CD4-positive, CD25-positive, alpha-beta regulatory T cell (primary cell): Measurements from ENCODE around the gene PPHLN1. TPM values are rescaled to one million over a fixed set of nuclear protein-coding genes. Genes with fewer than 3 reads are reported as not detected.

ENCODE experiments used
- ATAC-seq, 2 donors: fragments of 150-1000 bp; cut with Tn5 transposase; one replicate each; pipeline ENCODE4 v1.10.0; 2021; ENCODE audit warnings: low read depth in 2 of 2, moderate number of reproducible peaks in 2 of 2, moderate library complexity in 1 of 2
- DNase-seq, 3 donors: peaks; one replicate each; pipeline versions ENCODE4 v3.0.0 to v3.0.0-alpha.2; 2012 to 2022; ENCODE audit warnings: mixed read lengths in 1 of 3
- H3K27ac ChIP-seq: one replicate; pipeline ENCODE4 v1.7.0; 2013; ENCODE audit warnings: mild to moderate bottlenecking, low read length; ENCODE audit not compliant: insufficient read depth, poor library complexity, severe bottlenecking
- H3K27me3 ChIP-seq: one replicate; pipeline ENCODE4 v1.7.0; 2013; ENCODE audit warnings: low read length; ENCODE audit not compliant: control insufficient read depth, insufficient read depth
- H3K36me3 ChIP-seq: one replicate; pipeline ENCODE4 v1.7.0; 2013; ENCODE audit warnings: mild to moderate bottlenecking, low read length, moderate library complexity; ENCODE audit not compliant: control insufficient read depth, insufficient read depth
- H3K4me1 ChIP-seq: 2 replicates; pipeline ENCODE4 v1.7.0; 2013; ENCODE audit warnings: mild to moderate bottlenecking, low read length; ENCODE audit not compliant: insufficient read depth, control insufficient read depth, poor library complexity, severe bottlenecking
- H3K4me3 ChIP-seq: one replicate; pipeline ENCODE4 v1.7.0; 2013; ENCODE audit warnings: low read depth, mild to moderate bottlenecking, low read length, moderate library complexity
- H3K9me3 ChIP-seq, 2 experiments: 1 replicate in 1 of 2; 2 replicates in 1 of 2; pipeline ENCODE4 v1.7.0; 2013; ENCODE audit warnings: low read length in 2 of 2, mild to moderate bottlenecking in 1 of 2, moderate library complexity in 1 of 2; ENCODE audit not compliant: control insufficient read depth in 2 of 2
- H3K27ac Mint-ChIP-seq, 3 donors: one replicate each; pipeline ENCODE4 v1.8.0; 2020 to 2022; ENCODE audit warnings: mild to moderate bottlenecking in 3 of 3, mixed read lengths in 3 of 3, moderate library complexity in 2 of 3
- H3K27me3 Mint-ChIP-seq: one replicate; pipeline ENCODE4 v1.8.0; 2022; ENCODE audit warnings: mild to moderate bottlenecking, mixed read lengths
- H3K36me3 Mint-ChIP-seq: one replicate; pipeline ENCODE4 v1.8.0; 2020; ENCODE audit warnings: mixed read lengths
- H3K4me1 Mint-ChIP-seq, 4 donors: one replicate each; pipeline ENCODE4 v1.8.0; 2020 to 2022; ENCODE audit warnings: mixed read lengths in 4 of 4, mild to moderate bottlenecking in 1 of 4
- H3K4me3 Mint-ChIP-seq, 4 donors: one replicate each; pipeline ENCODE4 v1.8.0; 2020 to 2022; ENCODE audit warnings: mild to moderate bottlenecking in 4 of 4, mixed read lengths in 4 of 4, moderate library complexity in 3 of 4
- H3K9me3 Mint-ChIP-seq, 7 donors: one replicate each; pipeline ENCODE4 v1.8.0; 2020 to 2022; ENCODE audit warnings: mixed read lengths in 7 of 7, mild to moderate bottlenecking in 3 of 7, moderate library complexity in 2 of 7
- polyA plus RNA-seq, 4 donors: library from polyadenylated mRNA; unstranded; fragments of 300-500 nt; fragmentation: Illumina TruSeq; gene quantifications; one replicate each; pipeline ENCODE4 v1.2.3, GENCODE V29; 2021
- total RNA-seq: library from RNA; stranded (reverse); gene quantifications from one replicate; pipeline ENCODE4 v1.2.3, GENCODE V29; 2022

The PPHLN1 gene, protein sequence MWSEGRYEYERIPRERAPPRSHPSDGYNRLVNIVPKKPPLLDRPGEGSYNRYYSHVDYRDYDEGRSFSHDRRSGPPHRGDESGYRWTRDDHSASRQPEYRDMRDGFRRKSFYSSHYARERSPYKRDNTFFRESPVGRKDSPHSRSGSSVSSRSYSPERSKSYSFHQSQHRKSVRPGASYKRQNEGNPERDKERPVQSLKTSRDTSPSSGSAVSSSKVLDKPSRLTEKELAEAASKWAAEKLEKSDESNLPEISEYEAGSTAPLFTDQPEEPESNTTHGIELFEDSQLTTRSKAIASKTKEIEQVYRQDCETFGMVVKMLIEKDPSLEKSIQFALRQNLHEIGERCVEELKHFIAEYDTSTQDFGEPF
- 102 TPM for total RNA-seq
- 100 to 1,000 TPM; 158 to 186 (median 182) TPM for polyA plus RNA-seq

DNA sequence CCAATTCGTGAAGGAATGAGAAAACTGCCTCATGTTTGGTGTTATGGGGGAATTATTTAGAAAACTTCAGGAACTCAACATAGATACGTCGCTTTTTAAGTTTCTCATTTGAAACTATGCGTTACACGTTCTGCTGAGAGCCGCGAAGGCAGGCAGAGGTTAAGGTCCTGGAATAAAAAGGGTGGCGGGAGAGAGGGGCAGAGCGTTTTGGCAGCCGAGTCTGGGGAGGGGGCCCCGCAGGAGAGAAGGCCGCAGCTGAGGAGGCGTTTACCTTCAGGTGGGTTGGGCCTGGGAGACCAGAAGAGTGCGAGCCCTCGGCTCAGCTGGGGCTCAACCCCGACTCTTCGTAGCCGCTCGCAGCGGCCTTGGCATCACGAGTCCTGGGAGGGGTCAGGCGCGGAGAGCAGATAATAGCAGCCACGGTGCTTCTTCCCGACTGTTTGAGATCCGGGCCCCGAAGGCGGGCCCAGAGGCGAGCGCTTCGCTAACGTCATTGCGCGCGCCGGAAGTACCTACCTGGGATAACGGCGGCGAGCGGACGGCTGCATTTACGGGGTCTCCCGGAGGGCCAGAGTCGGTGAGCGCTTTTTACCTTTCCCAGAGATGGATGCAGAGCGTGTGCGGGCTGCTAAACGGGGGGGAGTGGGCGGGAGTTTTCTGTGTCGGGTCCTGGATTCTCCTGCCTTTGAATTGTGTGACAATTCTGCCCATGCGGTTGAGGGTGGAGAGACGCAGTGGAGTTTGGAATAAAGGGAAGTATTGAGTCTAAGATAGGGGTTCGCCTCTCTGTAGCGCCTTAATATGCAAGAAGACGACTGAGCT, at the start of gene PPHLN1, which contains the start of gene ZCRB1:
Gene PPHLN1, plus strand, starts transcription at position 515 of the 822 bp plus-strand sequence. CDS start 9,736 bp downstream, outside the sequence.
Gene ZCRB1, minus strand, starts transcription at position 442 of the 822 bp plus-strand sequence. CDS start 1,992 bp downstream, outside the sequence.
- H3K36me3 Mint-ChIP-seq, result peaks cover 9% of the 10 kb centered on the region
- H3K4me3 Mint-ChIP-seq, result peak within 1 kb of the TSS; percentile 92 to 99 (median 98)
- peak; percentile 88 to 90 for ATAC-seq

DNA sequence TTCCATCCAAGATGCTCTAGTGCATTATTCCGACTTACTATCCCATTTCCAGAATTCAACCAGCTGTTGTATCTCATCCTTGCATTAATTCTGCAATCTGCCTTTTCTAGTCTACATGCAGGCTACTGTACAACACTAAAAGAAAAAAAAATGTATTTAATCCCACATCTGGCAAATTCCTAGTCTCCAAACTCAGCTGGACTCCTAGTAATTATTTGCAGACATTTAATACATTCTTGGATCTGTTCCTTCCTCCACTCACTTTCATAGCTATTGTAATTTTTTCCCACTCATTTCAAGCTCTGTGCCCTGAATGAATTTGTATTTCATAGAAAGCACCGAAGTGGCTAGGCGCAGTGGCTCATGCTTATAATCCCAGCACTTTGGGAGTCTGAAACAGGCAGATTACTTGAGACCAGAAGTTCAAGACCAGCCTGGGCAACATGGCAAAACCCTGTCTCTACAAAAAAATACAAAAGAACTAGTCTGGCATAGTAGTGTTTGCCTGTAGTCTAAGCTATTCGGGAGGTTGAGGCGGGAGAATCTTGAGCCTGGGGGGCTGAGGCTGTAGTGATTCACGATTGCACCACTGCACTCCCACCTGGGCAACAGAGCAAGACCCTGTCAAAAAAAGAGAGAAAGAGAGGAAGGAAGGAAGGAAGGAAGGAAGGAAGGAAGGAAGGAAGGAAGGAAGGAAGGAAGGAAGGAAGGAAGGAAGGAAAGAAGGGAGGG, 48.4 kb upstream of the PPHLN1 start:
- no peaks in the 10 kb centered on the region for H3K36me3 Mint-ChIP-seq
- Histone ChIP-seq H3K27me3 (peaks cover 3% of the 10 kb centered on the region), H3K36me3 (no peaks in the 10 kb centered on the region), H3K9me3 (no peaks in the 10 kb centered on the region), H3K4me3 (no peak overlapping the region), H3K4me1 (no peaks in the 10 kb centered on the region), H3K27ac (no peak overlapping the region)
- ATAC-seq (no peak), DNase-seq (no peak)
- no peaks in the 10 kb centered on the region for H3K4me1 Mint-ChIP-seq
- H3K27ac Mint-ChIP-seq, result no peak overlapping the region
- peaks cover 0 to 3% (median 0%) of the 10 kb centered on the region in 7 donors for H3K9me3 Mint-ChIP-seq
- no peak overlapping the region for H3K4me3 Mint-ChIP-seq
- H3K27me3 Mint-ChIP-seq, result peaks cover 11% of the 10 kb centered on the region

More for the DNA sequence above, at the start of gene PPHLN1, which contains the start of gene ZCRB1:
- Histone ChIP-seq H3K36me3 (peaks cover 11% of the 10 kb centered on the region), H3K9me3 (no peaks in the 10 kb centered on the region), H3K4me1 (peaks cover 43% of the 10 kb centered on the region), H3K27me3 (no peaks in the 10 kb centered on the region), H3K4me3 (peak within 1 kb of the TSS; percentile 97), H3K27ac (peak within 1 kb of the TSS; percentile 84)
- H3K4me1 Mint-ChIP-seq, result peaks cover 22 to 61% (median 50%) of the 10 kb centered on the region in 4 donors
- H3K27me3 Mint-ChIP-seq, result no peaks in the 10 kb centered on the region
- no peaks in the 10 kb centered on the region for H3K9me3 Mint-ChIP-seq
- peak within 1 kb of the TSS; percentile 90 to 99 (median 98) for H3K27ac Mint-ChIP-seq
- peak; percentile 76 to 88 (median 77) for DNase-seq

- Histone ChIP-seq H3K4me1 (no peaks in the 10 kb centered on the region), H3K36me3 (no peaks in the 10 kb centered on the region), H3K4me3 (no peak overlapping the region), H3K9me3 (no peaks in the 10 kb centered on the region), H3K27ac (no peak overlapping the region), H3K27me3 (peaks cover 3% of the 10 kb centered on the region)
- peaks cover 0 to 2% (median 0%) of the 10 kb centered on the region in 7 donors for H3K9me3 Mint-ChIP-seq
- H3K27ac Mint-ChIP-seq, result no peak overlapping the region
- H3K36me3 Mint-ChIP-seq, result no peaks in the 10 kb centered on the region
- peaks cover 11% of the 10 kb centered on the region for H3K27me3 Mint-ChIP-seq
- no peaks in the 10 kb centered on the region for H3K4me1 Mint-ChIP-seq
- H3K4me3 Mint-ChIP-seq, result no peak overlapping the region
- ATAC-seq (no peak), DNase-seq (no peak)
Measured at GRCh38 chr12:42278128-42278510, 47.8 kb upstream of the PPHLN1 start.

DNA sequence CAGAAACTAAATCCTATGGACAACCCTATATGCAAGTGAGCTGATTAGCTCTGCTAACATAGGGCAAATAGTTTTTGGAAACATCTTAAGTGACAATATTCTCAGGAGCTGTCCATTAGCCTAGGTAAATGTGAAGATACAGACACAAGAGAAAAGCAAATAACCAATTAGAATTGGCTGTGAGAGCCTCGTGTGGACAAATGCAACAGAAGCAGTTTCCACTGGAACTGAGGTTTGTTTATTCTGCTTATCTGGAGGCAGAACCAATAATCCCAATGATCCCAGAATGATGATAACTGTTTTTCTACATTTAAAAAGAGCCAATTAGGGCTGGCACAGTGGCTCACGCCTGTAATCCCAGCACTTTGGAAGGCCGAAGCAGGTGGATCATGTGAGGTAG, 44.7 kb upstream of the PPHLN1 start:
- no peaks in the 10 kb centered on the region for H3K9me3 ChIP-seq
- Mint-ChIP-seq H3K27ac (no peak overlapping the region), H3K4me3 (no peak overlapping the region), H3K4me1 (peaks cover 0 to 2% (median 0%) of the 10 kb centered on the region in 4 donors), H3K27me3 (peaks cover 11% of the 10 kb centered on the region), H3K36me3 (no peaks in the 10 kb centered on the region), H3K9me3 (peaks cover 0 to 2% (median 0%) of the 10 kb centered on the region in 7 donors)
- H3K4me1 ChIP-seq, result no peaks in the 10 kb centered on the region
- H3K4me3 ChIP-seq, result no peak overlapping the region
- H3K27ac ChIP-seq, result no peak overlapping the region
- no peak for DNase-seq
- H3K36me3 ChIP-seq, result no peaks in the 10 kb centered on the region
- H3K27me3 ChIP-seq, result peaks cover 3% of the 10 kb centered on the region
- no peak for ATAC-seq

- H3K9me3 Mint-ChIP-seq, result peaks cover 0 to 2% (median 0%) of the 10 kb centered on the region in 7 donors
- H3K36me3 Mint-ChIP-seq, result no peaks in the 10 kb centered on the region
- Histone ChIP-seq H3K27ac (no peak overlapping the region), H3K27me3 (peaks cover 3% of the 10 kb centered on the region), H3K4me3 (no peak overlapping the region), H3K9me3 (no peaks in the 10 kb centered on the region), H3K36me3 (no peaks in the 10 kb centered on the region), H3K4me1 (no peaks in the 10 kb centered on the region)
- peaks cover 0 to 2% (median 0%) of the 10 kb centered on the region in 4 donors for H3K4me1 Mint-ChIP-seq
- peaks cover 11% of the 10 kb centered on the region for H3K27me3 Mint-ChIP-seq
- H3K4me3 Mint-ChIP-seq, result no peak overlapping the region
- ATAC-seq (no peak), DNase-seq (no peak)
- no peak overlapping the region for H3K27ac Mint-ChIP-seq
Measured at GRCh38 chr12:42281844-42282243, 44.1 kb upstream of the PPHLN1 start.

GRCh38 chr12:42282294-42282693, 43.7 kb upstream of the PPHLN1 start:
- peaks cover 11% of the 10 kb centered on the region for H3K27me3 Mint-ChIP-seq
- H3K4me1 Mint-ChIP-seq, result peaks cover 0 to 2% (median 0%) of the 10 kb centered on the region in 4 donors
- no peak overlapping the region for H3K4me3 Mint-ChIP-seq
- peaks cover 0 to 2% (median 0%) of the 10 kb centered on the region in 7 donors for H3K9me3 Mint-ChIP-seq
- Histone ChIP-seq H3K27ac (no peak overlapping the region), H3K4me1 (no peaks in the 10 kb centered on the region), H3K4me3 (no peak overlapping the region), H3K27me3 (peaks cover 3% of the 10 kb centered on the region), H3K9me3 (no peaks in the 10 kb centered on the region), H3K36me3 (no peaks in the 10 kb centered on the region)
- ATAC-seq (no peak), DNase-seq (no peak)
- H3K36me3 Mint-ChIP-seq, result no peaks in the 10 kb centered on the region
- peak overlapping the region in 1 of 3 donors; percentile 72 for H3K27ac Mint-ChIP-seq

GRCh38 chr12:42283739-42284138, 42.2 kb upstream of the PPHLN1 start:
- Histone ChIP-seq H3K27me3 (peaks cover 3% of the 10 kb centered on the region), H3K27ac (no peak overlapping the region), H3K9me3 (no peaks in the 10 kb centered on the region), H3K36me3 (no peaks in the 10 kb centered on the region), H3K4me1 (no peaks in the 10 kb centered on the region), H3K4me3 (no peak overlapping the region)
- peaks cover 0 to 2% (median 0%) of the 10 kb centered on the region in 4 donors for H3K4me1 Mint-ChIP-seq
- H3K36me3 Mint-ChIP-seq, result no peaks in the 10 kb centered on the region
- H3K27me3 Mint-ChIP-seq, result peaks cover 6% of the 10 kb centered on the region
- H3K9me3 Mint-ChIP-seq, result peaks cover 0 to 2% (median 0%) of the 10 kb centered on the region in 7 donors
- no peak for ATAC-seq
- no peak overlapping the region for H3K27ac Mint-ChIP-seq
- no peak for DNase-seq
- no peak overlapping the region for H3K4me3 Mint-ChIP-seq
